Measurements from ENCODE around the gene GRID1. TPM values are rescaled to one million over a fixed set of nuclear protein-coding genes. Genes with fewer than 3 reads are reported as not detected.
A peak's percentile ranks its signal among the peaks of the same experiment; 100 is the strongest.

GRID1 gene
- total RNA-seq, 1 experiment from 2014 or later, result 0.37 TPM

DNA sequence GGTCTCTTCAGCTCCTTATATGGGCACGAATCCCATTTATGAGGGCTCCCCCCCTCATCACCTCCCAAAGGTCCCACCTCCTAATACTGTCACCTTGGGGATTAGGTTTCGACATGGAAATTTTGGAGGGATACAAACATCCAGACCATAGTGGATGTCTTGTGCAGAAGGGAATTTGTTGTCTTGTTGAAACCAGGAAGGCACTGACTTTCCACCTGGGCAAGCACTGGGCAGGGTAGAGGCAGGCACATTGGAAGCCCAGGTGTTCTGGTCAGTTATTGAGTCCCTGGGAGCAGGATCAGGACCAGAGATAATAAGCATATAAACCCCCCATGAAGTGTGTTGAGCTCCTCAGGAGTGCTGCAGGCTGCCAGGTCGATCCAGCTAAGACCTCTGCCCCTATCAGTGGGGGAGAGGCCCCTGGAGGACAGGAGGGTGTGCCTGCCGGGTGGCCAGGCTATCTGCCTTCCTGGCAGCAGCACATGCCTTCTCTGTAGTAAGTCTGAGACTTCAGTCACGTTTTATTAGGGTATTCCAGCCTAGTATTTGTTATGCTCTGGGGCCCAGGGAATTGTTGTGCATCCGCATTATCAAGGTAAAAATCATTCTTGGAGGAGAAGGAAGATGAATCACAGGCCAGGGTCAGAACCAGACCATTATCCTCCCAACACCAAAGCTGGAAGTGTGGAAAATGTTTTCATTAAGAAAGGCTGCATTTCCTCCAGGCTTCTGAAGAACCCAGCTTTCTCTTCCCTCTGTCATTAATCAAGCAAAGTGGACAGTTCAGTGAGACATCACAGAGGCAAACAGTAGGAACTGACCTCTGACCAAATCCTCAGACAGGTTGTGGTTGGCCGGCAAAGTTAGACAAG lies 503.1 kb downstream of the GRID1 start:
- peak; percentile 17; the same call in 1 of the 2 replicates for ATAC-seq
- CTCF ChIA-PET, result interaction anchor here (1.5 kb wide), 1 partner anchor 113 kb away, joined by 6 read pairs; no protein-coding TSS in a partner anchor
- Mint-ChIP-seq H3K27me3 (ENCODE audit: low read depth) (no peaks in the 10 kb centered on the region; the same call in 1 of the 2 replicates), H3K4me1 (peaks cover 29% of the 10 kb centered on the region), H3K9me3 (peaks cover 12% of the 10 kb centered on the region), H3K36me3 (no peaks in the 10 kb centered on the region), H3K27ac (no peak overlapping the region), H3K4me3 (no peak overlapping the region)
- TF ChIP-seq, protein P1, sequence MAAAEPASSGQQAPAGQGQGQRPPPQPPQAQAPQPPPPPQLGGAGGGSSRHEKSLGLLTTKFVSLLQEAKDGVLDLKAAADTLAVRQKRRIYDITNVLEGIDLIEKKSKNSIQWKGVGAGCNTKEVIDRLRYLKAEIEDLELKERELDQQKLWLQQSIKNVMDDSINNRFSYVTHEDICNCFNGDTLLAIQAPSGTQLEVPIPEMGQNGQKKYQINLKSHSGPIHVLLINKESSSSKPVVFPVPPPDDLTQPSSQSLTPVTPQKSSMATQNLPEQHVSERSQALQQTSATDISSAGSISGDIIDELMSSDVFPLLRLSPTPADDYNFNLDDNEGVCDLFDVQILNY (CRISPR knock-in tag; IDR thresholded peaks at IDR 0.05), result no peak
- no peak for TF ChIP-seq GTF2I (CRISPR knock-in tag; conservative IDR thresholded peaks at IDR 0.05)
- TF ChIP-seq ZNF219 (CRISPR knock-in tag; IDR thresholded peaks at IDR 0.05; ENCODE audit: borderline replicate concordance), result no peak
- no peak for TF ChIP-seq ESRRA (CRISPR knock-in tag; IDR thresholded peaks at IDR 0.05; ENCODE audit: borderline replicate concordance)
- TF ChIP-seq ZBTB21 (CRISPR knock-in tag; IDR thresholded peaks at IDR 0.05; ENCODE audit: borderline replicate concordance), result no peak
- TF ChIP-seq ELF4 (CRISPR knock-in tag; IDR thresholded peaks at IDR 0.05; ENCODE audit: low read depth), result no peak
- TF ChIP-seq HMGA2 (CRISPR knock-in tag; IDR thresholded peaks at IDR 0.05), result no peak
- TF ChIP-seq, protein P2, sequence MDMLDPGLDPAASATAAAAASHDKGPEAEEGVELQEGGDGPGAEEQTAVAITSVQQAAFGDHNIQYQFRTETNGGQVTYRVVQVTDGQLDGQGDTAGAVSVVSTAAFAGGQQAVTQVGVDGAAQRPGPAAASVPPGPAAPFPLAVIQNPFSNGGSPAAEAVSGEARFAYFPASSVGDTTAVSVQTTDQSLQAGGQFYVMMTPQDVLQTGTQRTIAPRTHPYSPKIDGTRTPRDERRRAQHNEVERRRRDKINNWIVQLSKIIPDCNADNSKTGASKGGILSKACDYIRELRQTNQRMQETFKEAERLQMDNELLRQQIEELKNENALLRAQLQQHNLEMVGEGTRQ (CRISPR knock-in tag; IDR thresholded peaks at IDR 0.05), result no peak
- TF ChIP-seq NR2C2 (CRISPR knock-in tag; IDR thresholded peaks at IDR 0.05), result no peak
- no peak for TF ChIP-seq EMX1 (CRISPR knock-in tag; IDR thresholded peaks at IDR 0.05)
- TF ChIP-seq, protein P3, sequence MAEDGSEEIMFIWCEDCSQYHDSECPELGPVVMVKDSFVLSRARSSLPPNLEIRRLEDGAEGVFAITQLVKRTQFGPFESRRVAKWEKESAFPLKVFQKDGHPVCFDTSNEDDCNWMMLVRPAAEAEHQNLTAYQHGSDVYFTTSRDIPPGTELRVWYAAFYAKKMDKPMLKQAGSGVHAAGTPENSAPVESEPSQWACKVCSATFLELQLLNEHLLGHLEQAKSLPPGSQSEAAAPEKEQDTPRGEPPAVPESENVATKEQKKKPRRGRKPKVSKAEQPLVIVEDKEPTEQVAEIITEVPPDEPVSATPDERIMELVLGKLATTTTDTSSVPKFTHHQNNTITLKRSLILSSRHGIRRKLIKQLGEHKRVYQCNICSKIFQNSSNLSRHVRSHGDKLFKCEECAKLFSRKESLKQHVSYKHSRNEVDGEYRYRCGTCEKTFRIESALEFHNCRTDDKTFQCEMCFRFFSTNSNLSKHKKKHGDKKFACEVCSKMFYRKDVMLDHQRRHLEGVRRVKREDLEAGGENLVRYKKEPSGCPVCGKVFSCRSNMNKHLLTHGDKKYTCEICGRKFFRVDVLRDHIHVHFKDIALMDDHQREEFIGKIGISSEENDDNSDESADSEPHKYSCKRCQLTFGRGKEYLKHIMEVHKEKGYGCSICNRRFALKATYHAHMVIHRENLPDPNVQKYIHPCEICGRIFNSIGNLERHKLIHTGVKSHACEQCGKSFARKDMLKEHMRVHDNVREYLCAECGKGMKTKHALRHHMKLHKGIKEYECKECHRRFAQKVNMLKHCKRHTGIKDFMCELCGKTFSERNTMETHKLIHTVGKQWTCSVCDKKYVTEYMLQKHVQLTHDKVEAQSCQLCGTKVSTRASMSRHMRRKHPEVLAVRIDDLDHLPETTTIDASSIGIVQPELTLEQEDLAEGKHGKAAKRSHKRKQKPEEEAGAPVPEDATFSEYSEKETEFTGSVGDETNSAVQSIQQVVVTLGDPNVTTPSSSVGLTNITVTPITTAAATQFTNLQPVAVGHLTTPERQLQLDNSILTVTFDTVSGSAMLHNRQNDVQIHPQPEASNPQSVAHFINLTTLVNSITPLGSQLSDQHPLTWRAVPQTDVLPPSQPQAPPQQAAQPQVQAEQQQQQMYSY (CRISPR knock-in tag; IDR thresholded peaks at IDR 0.05), result no peak
- no peak for TF ChIP-seq SOX15 (CRISPR knock-in tag; IDR thresholded peaks at IDR 0.05)
- POLR2A ChIA-PET, result no interaction called here
- DNase-seq (ENCODE audit: low spot score), result no peak

DNA sequence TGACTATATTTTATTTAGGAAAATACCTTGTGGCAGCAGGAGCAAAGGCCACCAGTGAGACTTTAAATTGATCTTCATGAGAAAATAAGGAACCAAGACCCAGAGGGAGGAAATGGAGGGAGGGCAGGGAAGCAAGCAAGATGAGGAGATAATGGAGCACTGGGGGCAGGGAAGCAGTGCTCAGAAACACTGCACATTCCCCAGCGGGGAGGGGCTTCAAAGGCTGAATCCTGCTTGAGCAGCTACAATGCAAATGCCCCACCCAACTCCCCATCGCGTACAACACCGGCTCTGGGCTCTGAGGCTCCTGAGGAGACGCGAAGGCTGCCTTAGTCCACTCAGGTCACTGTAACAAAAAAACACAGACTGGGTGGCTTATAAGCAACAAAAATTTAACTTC lies 503.8 kb downstream of the GRID1 start:
- ATAC-seq, result peak; percentile 61
- TF ChIP-seq NR1H2 (CRISPR knock-in tag; IDR thresholded peaks at IDR 0.05) (no peak), MYBL2 (CRISPR knock-in tag; IDR thresholded peaks at IDR 0.05) (no peak), RELA (CRISPR knock-in tag; IDR thresholded peaks at IDR 0.05; ENCODE audit: borderline replicate concordance) (no peak), ETV6 (CRISPR knock-in tag; IDR thresholded peaks at IDR 0.05) (no peak), ZNF232 (CRISPR knock-in tag; IDR thresholded peaks at IDR 0.05) (no peak), ZNF121 (CRISPR knock-in tag; IDR thresholded peaks at IDR 0.05) (no peak), TCF7 (CRISPR knock-in tag; IDR thresholded peaks at IDR 0.05; ENCODE audit: low read depth) (no peak), NR3C1 (CRISPR knock-in tag; conservative IDR thresholded peaks at IDR 0.05; ENCODE audit: low read depth) (no peak), NFYB (CRISPR knock-in tag; conservative IDR thresholded peaks at IDR 0.05; ENCODE audit: low read depth) (no peak), IRF2 (CRISPR knock-in tag; IDR thresholded peaks at IDR 0.05; ENCODE audit: borderline replicate concordance, low read depth) (no peak), ZNF423 (CRISPR knock-in tag; IDR thresholded peaks at IDR 0.05) (no peak)
- TF ChIP-seq, protein P4, sequence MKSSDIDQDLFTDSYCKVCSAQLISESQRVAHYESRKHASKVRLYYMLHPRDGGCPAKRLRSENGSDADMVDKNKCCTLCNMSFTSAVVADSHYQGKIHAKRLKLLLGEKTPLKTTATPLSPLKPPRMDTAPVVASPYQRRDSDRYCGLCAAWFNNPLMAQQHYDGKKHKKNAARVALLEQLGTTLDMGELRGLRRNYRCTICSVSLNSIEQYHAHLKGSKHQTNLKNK (CRISPR knock-in tag; IDR thresholded peaks at IDR 0.05), result no peak
- TF ChIP-seq, protein P5, sequence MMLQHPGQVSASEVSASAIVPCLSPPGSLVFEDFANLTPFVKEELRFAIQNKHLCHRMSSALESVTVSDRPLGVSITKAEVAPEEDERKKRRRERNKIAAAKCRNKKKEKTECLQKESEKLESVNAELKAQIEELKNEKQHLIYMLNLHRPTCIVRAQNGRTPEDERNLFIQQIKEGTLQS (CRISPR knock-in tag; conservative IDR thresholded peaks at IDR 0.05), result no peak
- TF ChIP-seq, protein P6, sequence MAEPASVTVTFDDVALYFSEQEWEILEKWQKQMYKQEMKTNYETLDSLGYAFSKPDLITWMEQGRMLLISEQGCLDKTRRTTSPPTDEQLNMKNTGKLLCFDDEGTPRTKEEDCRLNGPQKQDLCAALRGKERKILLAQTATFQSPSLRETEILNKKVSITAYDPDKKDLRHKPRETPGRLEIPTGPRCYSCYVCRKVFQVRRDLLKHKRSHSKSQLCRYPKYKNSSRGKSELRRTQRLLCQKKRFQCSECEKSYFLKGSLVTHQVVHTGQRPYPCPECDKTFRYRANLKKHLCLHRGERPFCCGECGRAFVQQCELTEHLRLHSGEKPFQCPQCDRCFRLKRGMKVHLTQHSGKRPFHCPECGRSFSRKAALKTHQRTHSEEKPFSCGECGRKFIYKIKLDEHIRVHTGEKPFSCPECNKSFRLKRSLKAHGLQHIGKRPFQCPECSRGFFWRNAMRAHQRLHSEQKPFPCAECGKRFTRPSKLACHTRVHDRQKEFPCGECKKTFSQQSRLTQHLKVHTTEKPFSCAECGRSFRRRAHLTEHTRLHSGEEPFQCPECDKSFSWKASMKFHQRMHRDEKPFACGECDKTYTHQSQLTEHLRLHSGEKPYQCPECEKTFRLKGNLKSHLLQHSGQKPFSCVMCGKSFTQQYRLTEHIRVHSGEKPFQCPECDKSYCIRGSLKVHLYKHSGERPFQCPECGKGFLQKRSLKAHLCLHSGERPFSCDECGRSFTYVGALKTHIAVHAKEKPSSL (CRISPR knock-in tag; conservative IDR thresholded peaks at IDR 0.05), result no peak
- TF ChIP-seq, protein P7, sequence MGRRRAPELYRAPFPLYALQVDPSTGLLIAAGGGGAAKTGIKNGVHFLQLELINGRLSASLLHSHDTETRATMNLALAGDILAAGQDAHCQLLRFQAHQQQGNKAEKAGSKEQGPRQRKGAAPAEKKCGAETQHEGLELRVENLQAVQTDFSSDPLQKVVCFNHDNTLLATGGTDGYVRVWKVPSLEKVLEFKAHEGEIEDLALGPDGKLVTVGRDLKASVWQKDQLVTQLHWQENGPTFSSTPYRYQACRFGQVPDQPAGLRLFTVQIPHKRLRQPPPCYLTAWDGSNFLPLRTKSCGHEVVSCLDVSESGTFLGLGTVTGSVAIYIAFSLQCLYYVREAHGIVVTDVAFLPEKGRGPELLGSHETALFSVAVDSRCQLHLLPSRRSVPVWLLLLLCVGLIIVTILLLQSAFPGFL (CRISPR knock-in tag; IDR thresholded peaks at IDR 0.05; ENCODE audit: borderline replicate concordance), result no peak

More for the DNA sequence above, 503.8 kb downstream of the GRID1 start:
- DNase-seq (ENCODE audit: low spot score), result no peak
- Mint-ChIP-seq H3K27me3 (ENCODE audit: low read depth) (no peaks in the 10 kb centered on the region), H3K27ac (no peak overlapping the region), H3K36me3 (no peaks in the 10 kb centered on the region), H3K9me3 (peaks cover 17% of the 10 kb centered on the region), H3K4me1 (peaks cover 29% of the 10 kb centered on the region), H3K4me3 (no peak overlapping the region)
- ChIA-PET POLR2A (no interaction called here), CTCF (no interaction called here)

All from WTC11 (cell line).